K562 (cell line): Measurements from ENCODE around the gene TMEM164. TPM values are rescaled to one million over a fixed set of nuclear protein-coding genes. Genes with fewer than 3 reads are reported as not detected.

Experiments used
- CCAR2 ChIP-seq: fragments of 200-400 bp; formaldehyde crosslinking; IDR thresholded peaks from 2 replicates; pipeline ENCODE4 v1.6.1; 2017; ENCODE audit warnings: mild to moderate bottlenecking, low read depth, low read length
- IRF9 ChIP-seq: fragments of 450-650 bp; IDR thresholded peaks from 2 replicates; pipeline ENCODE4 v1.6.1; 2016; ENCODE audit warnings: missing biosample characterization, missing genetic modification characterization
- SIN3A ChIP-seq, 2 experiments: fragments of 150-350 bp in 1 of 2; IDR thresholded peaks; 2 replicates each; pipeline ENCODE4 v1.6.1; 2011 to 2016; ENCODE audit warnings: borderline replicate concordance in 2 of 2, low read depth in 2 of 2, low read length in 2 of 2, mild to moderate bottlenecking in 2 of 2, moderate library complexity in 2 of 2; ENCODE audit not compliant: control insufficient read depth in 1 of 2
- SP1 ChIP-seq: sonication (generic); formaldehyde crosslinking; IDR thresholded peaks from 2 replicates; pipeline ENCODE4 v1.8.1; 2022; ENCODE audit warnings: mild to moderate bottlenecking, missing genetic modification reagents
- TGIF2 ChIP-seq: sonication (generic); formaldehyde crosslinking; IDR thresholded peaks from 2 replicates; pipeline ENCODE4 v1.8.1; 2022; ENCODE audit warnings: mild to moderate bottlenecking, missing genetic modification reagents, moderate library complexity
- TRIM24 ChIP-seq, 2 experiments: fragments of 450-650 bp; IDR thresholded peaks; 2 replicates each; pipeline ENCODE4 v1.6.1; 2016
- ZNF316 ChIP-seq: fragments of 450-650 bp; IDR thresholded peaks from 2 replicates; pipeline ENCODE4 v1.6.1; 2016
- ZNF644 ChIP-seq: fragments of 200-800 bp; sonication (Bioruptor generic); IDR thresholded peaks from 2 replicates; pipeline ENCODE4 v1.6.1; 2016; ENCODE audit warnings: low read depth, missing genetic modification characterization, missing compliant biosample characterization
- polyA plus RNA-seq, 8 experiments: library from polyadenylated mRNA; depleted of rRNA in 4 of 8; stranded (reverse) in 5 of 8; unstranded in 3 of 8; fragments of >200 nt; fragmentation: Nextera tagmentation in 2 of 8; fragmentation: Illumina TruSeq in 1 of 8; extraction: Ambion mirVana in 2 of 8; extraction: Trizol in 1 of 8; gene quantifications; 2 replicates each; pipeline versions ENCODE4 v1.2.1 to v1.2.3, GENCODE V29; 2011 to 2014; ENCODE audit warnings: inconsistent platforms in 1 of 8, missing spikeins in 1 of 8
- total RNA-seq, 7 experiments: library from RNA; depleted of rRNA in 6 of 7; stranded (reverse); fragments of >200 nt in 6 of 7; fragmentation: Illumina TruSeq in 2 of 7; extraction: Trizol in 2 of 7; gene quantifications; 2 replicates each; pipeline versions ENCODE4 v1.2.1 to v1.2.3, GENCODE V29; 2011 to 2021; ENCODE audit warnings: low replicate concordance in 1 of 7
- TF ChIP-seq, protein P1 (sequence below), 2 experiments: fragments of 450-650 bp; IDR thresholded peaks; 2 replicates each; pipeline ENCODE4 v1.6.1; 2016; ENCODE audit warnings: mild to moderate bottlenecking in 2 of 2, borderline replicate concordance in 1 of 2, low read depth in 1 of 2, moderate library complexity in 1 of 2
- TF ChIP-seq, protein P2 (sequence below): sonication (generic); formaldehyde crosslinking; IDR thresholded peaks from 2 replicates; pipeline ENCODE4 v1.8.0; 2022; ENCODE audit warnings: mild to moderate bottlenecking, missing genetic modification reagents
- TF ChIP-seq, protein P3 (sequence below): fragments of 250-450 bp; sonication (Bioruptor Pico); IDR thresholded peaks from 2 replicates; pipeline ENCODE4 v1.6.1; 2021; ENCODE audit warnings: mild to moderate bottlenecking

TMEM164 gene
- total and polyA plus RNA-seq, 9 of the 15 experiments (the other 6 are each of a cell fraction or from before 2014, with no cell fraction given): 2.4 to 57.3 (median 23.1) TPM

DNA sequence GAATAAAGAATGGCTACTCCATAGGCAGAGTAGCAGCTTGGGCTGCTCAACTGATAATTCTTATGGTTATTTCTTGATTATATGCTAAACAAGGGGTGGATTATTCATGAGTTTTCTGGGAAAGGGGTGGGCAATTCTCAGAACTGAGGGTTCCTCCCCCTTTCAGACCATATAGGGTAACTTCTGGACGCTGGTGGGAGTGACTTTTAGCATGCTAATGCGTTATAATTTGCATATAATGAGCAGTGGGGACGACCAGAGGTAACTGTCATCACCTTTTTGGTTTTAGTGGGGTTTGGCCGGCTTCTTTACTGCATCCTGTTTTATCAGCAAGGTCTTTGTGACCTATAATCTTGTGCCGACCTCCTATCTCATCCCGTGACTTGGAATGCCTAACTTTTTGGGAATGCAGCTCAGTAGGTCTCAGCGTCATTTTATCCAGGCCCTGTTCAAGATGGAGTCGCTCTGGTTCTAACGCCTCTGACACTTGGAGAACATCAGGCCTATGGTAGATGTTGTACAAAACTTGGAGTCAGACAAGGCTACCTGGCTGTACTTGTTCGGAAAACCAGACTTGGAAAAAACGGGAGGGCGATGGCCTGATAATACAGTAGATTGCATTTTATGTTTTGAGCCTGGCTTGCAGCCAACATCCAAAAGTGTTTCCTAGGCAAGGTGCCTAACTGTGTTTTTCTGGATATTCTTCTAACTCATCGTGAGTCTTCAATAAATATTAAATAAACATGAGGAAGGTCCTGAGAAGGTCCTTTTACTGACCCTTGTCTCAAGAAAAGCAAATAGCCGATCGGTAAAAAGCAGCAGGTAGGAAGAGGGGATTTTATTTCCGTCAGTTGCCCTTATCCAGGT is 1.8 kb upstream of the TMEM164 start (continued):
- TF ChIP-seq, protein P1, sequence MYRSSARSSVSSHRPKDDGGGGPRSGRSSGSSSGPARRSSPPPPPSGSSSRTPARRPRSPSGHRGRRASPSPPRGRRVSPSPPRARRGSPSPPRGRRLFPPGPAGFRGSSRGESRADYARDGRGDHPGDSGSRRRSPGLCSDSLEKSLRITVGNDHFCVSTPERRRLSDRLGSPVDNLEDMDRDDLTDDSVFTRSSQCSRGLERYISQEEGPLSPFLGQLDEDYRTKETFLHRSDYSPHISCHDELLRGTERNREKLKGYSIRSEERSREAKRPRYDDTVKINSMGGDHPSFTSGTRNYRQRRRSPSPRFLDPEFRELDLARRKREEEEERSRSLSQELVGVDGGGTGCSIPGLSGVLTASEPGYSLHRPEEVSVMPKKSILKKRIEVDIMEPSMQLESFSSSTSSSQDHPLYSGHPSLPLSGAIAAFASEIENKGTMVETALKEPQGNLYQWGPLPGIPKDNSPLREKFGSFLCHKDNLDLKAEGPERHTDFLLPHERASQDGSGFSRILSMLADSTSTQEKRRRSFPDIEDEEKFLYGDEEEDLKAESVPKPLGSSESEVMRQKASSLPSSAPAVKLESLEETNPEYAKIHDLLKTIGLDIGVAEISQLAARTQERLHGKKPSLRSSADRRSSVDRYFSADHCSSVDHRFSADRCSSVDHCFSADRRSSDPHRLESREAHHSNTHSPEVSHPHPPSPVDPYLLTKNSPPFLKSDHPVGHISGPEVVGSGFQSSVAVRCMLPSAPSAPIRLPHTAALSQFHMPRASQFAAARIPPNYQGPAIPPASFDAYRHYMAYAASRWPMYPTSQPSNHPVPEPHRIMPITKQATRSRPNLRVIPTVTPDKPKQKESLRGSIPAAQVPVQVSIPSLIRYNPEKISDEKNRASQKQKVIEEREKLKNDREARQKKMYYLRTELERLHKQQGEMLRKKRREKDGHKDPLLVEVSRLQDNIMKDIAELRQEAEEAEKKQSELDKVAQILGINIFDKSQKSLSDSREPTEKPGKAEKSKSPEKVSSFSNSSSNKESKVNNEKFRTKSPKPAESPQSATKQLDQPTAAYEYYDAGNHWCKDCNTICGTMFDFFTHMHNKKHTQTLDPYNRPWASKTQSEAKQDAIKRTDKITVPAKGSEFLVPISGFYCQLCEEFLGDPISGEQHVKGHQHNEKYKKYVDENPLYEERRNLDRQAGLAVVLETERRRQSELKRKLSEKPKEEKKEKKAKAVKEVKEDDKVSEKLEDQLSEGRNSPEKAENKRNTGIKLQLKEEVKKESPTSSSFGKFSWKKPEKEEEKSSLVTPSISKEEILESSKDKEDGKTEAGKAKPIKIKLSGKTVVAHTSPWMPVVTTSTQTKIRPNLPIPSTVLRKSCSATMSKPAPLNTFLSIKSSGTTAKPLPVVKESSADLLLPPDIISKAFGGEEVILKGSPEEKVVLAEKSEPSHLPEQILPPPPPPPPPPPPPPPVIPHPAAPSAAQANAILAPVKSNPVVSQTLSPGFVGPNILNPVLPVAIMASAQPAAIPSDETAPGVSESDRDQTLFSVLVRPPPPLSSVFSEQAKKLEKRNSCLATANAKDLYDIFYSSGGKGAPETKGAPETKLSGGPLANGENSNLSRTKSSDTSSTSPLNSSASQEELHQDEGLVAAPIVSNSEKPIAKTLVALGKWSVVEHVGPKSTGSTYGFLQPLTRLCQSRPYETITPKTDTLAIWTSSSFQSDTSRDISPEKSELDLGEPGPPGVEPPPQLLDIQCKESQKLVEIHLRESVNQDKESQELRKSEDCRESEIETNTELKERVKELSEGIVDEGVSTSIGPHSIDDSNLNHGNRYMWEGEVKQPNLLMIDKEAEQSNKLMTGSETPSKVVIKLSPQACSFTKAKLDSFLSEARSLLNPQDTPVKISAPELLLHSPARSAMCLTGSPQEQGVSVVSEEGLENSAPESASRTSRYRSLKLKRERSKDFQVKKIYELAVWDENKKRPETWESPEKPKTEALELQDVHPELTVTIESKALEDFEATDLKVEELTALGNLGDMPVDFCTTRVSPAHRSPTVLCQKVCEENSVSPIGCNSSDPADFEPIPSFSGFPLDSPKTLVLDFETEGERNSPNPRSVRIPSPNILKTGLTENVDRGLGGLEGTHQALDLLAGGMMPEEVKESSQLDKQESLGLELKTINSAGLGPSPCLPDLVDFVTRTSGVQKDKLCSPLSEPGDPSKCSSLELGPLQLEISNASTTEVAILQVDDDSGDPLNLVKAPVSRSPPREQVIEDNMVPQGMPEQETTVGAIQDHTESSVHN (IDR thresholded peaks at IDR 0.05; ENCODE audit: borderline replicate concordance in 1 of 2, low read depth in 1 of 2): no peak
- TF ChIP-seq SP1 (peak; percentile 95), ZNF644 (peak; percentile 98), TRIM24 (IDR thresholded peaks at IDR 0.05) (no peak), ZNF316 (no peak), IRF9 (tag) (peak; percentile 99), SIN3A (IDR thresholded peaks at IDR 0.05; ENCODE audit: borderline replicate concordance in 2 of 2, control insufficient read depth in 1 of 2, low read depth in 2 of 2, low read length in 2 of 2) (no peak), TGIF2 (CRISPR knock-in tag) (no peak), CCAR2 (no peak)
- TF ChIP-seq, protein P2, sequence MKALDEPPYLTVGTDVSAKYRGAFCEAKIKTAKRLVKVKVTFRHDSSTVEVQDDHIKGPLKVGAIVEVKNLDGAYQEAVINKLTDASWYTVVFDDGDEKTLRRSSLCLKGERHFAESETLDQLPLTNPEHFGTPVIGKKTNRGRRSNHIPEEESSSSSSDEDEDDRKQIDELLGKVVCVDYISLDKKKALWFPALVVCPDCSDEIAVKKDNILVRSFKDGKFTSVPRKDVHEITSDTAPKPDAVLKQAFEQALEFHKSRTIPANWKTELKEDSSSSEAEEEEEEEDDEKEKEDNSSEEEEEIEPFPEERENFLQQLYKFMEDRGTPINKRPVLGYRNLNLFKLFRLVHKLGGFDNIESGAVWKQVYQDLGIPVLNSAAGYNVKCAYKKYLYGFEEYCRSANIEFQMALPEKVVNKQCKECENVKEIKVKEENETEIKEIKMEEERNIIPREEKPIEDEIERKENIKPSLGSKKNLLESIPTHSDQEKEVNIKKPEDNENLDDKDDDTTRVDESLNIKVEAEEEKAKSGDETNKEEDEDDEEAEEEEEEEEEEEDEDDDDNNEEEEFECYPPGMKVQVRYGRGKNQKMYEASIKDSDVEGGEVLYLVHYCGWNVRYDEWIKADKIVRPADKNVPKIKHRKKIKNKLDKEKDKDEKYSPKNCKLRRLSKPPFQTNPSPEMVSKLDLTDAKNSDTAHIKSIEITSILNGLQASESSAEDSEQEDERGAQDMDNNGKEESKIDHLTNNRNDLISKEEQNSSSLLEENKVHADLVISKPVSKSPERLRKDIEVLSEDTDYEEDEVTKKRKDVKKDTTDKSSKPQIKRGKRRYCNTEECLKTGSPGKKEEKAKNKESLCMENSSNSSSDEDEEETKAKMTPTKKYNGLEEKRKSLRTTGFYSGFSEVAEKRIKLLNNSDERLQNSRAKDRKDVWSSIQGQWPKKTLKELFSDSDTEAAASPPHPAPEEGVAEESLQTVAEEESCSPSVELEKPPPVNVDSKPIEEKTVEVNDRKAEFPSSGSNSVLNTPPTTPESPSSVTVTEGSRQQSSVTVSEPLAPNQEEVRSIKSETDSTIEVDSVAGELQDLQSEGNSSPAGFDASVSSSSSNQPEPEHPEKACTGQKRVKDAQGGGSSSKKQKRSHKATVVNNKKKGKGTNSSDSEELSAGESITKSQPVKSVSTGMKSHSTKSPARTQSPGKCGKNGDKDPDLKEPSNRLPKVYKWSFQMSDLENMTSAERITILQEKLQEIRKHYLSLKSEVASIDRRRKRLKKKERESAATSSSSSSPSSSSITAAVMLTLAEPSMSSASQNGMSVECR: no peak
- TF ChIP-seq, protein P3, sequence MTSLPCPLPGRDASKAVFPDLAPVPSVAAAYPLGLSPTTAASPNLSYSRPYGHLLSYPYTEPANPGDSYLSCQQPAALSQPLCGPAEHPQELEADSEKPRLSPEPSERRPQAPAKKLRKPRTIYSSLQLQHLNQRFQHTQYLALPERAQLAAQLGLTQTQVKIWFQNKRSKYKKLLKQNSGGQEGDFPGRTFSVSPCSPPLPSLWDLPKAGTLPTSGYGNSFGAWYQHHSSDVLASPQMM (CRISPR knock-in tag): peak; percentile 74; the same call in 1 of the 2 replicates
